GM12878 (cell line): ENCODE data around the gene NUP210L.

ENCODE experiments used
- BACH1 ChIP-seq: fragments of 450-650 bp; IDR thresholded peaks from 2 replicates; pipeline ENCODE4 v1.6.1; 2017; ENCODE audit warnings: mild to moderate bottlenecking, borderline replicate concordance
- BMI1 ChIP-seq: fragments of 450-650 bp; IDR thresholded peaks from 2 replicates; pipeline ENCODE4 v1.6.1; 2016; ENCODE audit warnings: mild to moderate bottlenecking, moderate library complexity, borderline replicate concordance
- CHD4 ChIP-seq: fragments of 200-600 bp; sonication (generic); IDR thresholded peaks from 2 replicates; pipeline ENCODE4 v1.6.1; 2016; ENCODE audit warnings: mild to moderate bottlenecking
- JUND ChIP-seq: IDR thresholded peaks from 2 replicates; pipeline ENCODE4 v1.6.1; 2012; ENCODE audit warnings: low read depth, mild to moderate bottlenecking, low read length, improper control_type of control experiment, moderate library complexity
- KDM1A ChIP-seq: fragments of 200-600 bp; sonication (generic); IDR thresholded peaks from 2 replicates; pipeline ENCODE4 v1.6.1; 2016; ENCODE audit warnings: borderline replicate concordance
- NR2C2 ChIP-seq: IDR thresholded peaks from 2 replicates; pipeline ENCODE4 v1.6.1; 2011; ENCODE audit warnings: borderline replicate concordance, low read depth; ENCODE audit not compliant: control insufficient read depth, insufficient read length
- POLR2A ChIP-seq: IDR thresholded peaks from 2 replicates; pipeline ENCODE4 v1.6.1; 2011; ENCODE audit warnings: low read depth, mild to moderate bottlenecking, low read length
- RAD21 ChIP-seq: IDR thresholded peaks from 2 replicates; pipeline ENCODE4 v1.6.1; 2011; ENCODE audit warnings: mild to moderate bottlenecking, low read depth, low read length, moderate library complexity; ENCODE audit not compliant: insufficient read depth
- TAF1 ChIP-seq: IDR thresholded peaks from 2 replicates; pipeline ENCODE4 v1.6.1; 2011; ENCODE audit warnings: mild to moderate bottlenecking, low read depth, low read length, borderline replicate concordance
- YY1 ChIP-seq: IDR thresholded peaks from 2 replicates; pipeline ENCODE4 v1.6.1; 2011; ENCODE audit warnings: low read depth, mild to moderate bottlenecking, low read length
- ZBED1 ChIP-seq: IDR thresholded peaks from 2 replicates; pipeline ENCODE4 v1.6.1; 2016; ENCODE audit warnings: borderline replicate concordance
- TF ChIP-seq, protein P1 (sequence below), 3 experiments: IDR thresholded peaks in 2 of 3; conservative IDR thresholded peaks in 1 of 3; 2 replicates each; pipeline ENCODE4 v1.5.1; 2011; ENCODE audit warnings: low read depth in 3 of 3, low read length in 3 of 3, mild to moderate bottlenecking in 3 of 3, control low read depth in 2 of 3, moderate library complexity in 2 of 3, inconsistent platforms in 1 of 3, mixed read lengths in 1 of 3; ENCODE audit not compliant: control insufficient read depth in 2 of 3, insufficient read depth in 1 of 3; ENCODE audit errors: extremely low read depth in 1 of 3

DNA sequence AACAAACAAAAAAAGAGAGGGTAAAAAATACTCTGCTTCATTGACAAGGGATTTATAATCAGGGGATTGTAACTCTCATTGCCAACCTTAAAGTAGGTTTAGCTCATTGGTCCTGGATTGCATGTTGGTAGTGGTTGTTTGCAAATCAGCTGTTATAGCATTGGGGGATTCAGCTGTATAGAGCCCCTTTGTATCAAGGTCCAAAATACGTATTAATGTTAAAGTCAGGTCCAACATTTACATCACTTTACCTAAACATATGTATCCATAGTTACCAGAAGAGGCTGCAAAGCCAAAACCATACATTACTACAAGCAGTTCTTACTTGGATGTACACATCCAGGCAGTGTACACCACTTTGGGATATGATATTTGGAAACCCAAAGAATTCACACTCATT lies 134.9 kb downstream of the NUP210L start:
- TF ChIP-seq BACH1 (no peak), POLR2A (no peak), KDM1A (no peak), YY1 (no peak), BMI1 (no peak), TAF1 (no peak), JUND (no peak), ZBED1 (no peak), RAD21 (no peak), CHD4 (no peak), NR2C2 (no peak)
- TF ChIP-seq, protein P1, sequence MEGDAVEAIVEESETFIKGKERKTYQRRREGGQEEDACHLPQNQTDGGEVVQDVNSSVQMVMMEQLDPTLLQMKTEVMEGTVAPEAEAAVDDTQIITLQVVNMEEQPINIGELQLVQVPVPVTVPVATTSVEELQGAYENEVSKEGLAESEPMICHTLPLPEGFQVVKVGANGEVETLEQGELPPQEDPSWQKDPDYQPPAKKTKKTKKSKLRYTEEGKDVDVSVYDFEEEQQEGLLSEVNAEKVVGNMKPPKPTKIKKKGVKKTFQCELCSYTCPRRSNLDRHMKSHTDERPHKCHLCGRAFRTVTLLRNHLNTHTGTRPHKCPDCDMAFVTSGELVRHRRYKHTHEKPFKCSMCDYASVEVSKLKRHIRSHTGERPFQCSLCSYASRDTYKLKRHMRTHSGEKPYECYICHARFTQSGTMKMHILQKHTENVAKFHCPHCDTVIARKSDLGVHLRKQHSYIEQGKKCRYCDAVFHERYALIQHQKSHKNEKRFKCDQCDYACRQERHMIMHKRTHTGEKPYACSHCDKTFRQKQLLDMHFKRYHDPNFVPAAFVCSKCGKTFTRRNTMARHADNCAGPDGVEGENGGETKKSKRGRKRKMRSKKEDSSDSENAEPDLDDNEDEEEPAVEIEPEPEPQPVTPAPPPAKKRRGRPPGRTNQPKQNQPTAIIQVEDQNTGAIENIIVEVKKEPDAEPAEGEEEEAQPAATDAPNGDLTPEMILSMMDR (IDR thresholded peaks at IDR 0.05 in 2 of 3, conservative IDR thresholded peaks at IDR 0.05 in 1 of 3; ENCODE audit: control insufficient read depth in 2 of 3, extremely low read depth in 1 of 3, insufficient read depth in 1 of 3, low read depth in 3 of 3, low read length in 3 of 3): no peak
